Stimulated activated memory B cell treated with anti-CD40 and anti-IgM and Interleukin-4, amounts not matched to agents 10 μg/mL and 1 μg/mL and 100 μg/mL, for 72 hours (primary cell): ENCODE measurements around the gene MARCHF11.
A peak's percentile ranks its signal among the peaks of the same experiment; 100 is the strongest.

ENCODE experiments used
- ATAC-seq: fragments of 150-1000 bp; cut with Tn5 transposase; 2 replicates; pipeline ENCODE4 v1.10.0; 2021
- H3K27ac Mint-ChIP-seq: one replicate; pipeline ENCODE4 v1.8.0; 2022; ENCODE audit warnings: mild to moderate bottlenecking, mixed read lengths
- H3K27me3 Mint-ChIP-seq: one replicate; pipeline ENCODE4 v1.8.0; 2022; ENCODE audit warnings: mixed read lengths
- H3K36me3 Mint-ChIP-seq: one replicate; pipeline ENCODE4 v1.8.0; 2022; ENCODE audit warnings: mixed read lengths
- H3K4me1 Mint-ChIP-seq: one replicate; pipeline ENCODE4 v1.8.0; 2022; ENCODE audit warnings: mixed read lengths
- H3K4me3 Mint-ChIP-seq: one replicate; pipeline ENCODE4 v1.8.0; 2022; ENCODE audit warnings: mild to moderate bottlenecking, moderate library complexity, mixed read lengths
- H3K9me3 Mint-ChIP-seq: one replicate; pipeline ENCODE4 v1.8.0; 2022; ENCODE audit warnings: mixed read lengths

The MARCHF11 gene, protein sequence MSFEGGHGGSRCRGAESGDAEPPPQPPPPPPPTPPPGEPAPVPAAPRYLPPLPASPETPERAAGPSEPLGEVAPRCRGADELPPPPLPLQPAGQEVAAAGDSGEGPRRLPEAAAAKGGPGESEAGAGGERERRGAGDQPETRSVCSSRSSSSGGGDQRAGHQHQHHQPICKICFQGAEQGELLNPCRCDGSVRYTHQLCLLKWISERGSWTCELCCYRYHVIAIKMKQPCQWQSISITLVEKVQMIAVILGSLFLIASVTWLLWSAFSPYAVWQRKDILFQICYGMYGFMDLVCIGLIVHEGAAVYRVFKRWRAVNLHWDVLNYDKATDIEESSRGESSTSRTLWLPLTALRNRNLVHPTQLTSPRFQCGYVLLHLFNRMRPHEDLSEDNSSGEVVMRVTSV

DNA sequence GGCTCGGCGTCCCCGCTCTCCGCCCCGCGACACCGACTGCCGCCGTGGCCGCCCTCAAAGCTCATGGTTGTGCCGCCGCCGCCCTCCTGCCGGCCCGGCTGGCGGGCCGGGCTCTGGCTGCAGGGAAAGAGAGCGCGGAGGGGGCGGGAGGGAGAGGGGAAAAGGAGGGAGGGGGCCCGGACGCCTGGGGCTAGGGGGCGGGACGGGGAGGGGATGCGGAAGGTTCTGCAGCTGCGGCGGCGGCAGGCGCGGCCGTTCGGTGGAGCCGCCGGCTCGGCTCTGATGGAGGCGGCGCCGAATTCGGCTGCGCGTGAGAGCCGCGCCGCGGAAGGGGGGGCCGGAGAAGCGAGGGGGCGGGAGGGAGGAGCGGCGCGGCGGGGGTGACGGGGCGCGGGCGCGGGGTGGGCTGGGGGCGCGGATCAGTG is at the start of gene MARCHF11:
MARCHF11 (minus strand) TSS at position 281 of the 425 bp plus-strand sequence; CDS start at position 65, 216 bp downstream.
- Mint-ChIP-seq H3K27me3 (peaks cover 42% of the 10 kb centered on the region), H3K4me3 (no peak within 1 kb of the TSS)
- ATAC-seq = no peak

DNA sequence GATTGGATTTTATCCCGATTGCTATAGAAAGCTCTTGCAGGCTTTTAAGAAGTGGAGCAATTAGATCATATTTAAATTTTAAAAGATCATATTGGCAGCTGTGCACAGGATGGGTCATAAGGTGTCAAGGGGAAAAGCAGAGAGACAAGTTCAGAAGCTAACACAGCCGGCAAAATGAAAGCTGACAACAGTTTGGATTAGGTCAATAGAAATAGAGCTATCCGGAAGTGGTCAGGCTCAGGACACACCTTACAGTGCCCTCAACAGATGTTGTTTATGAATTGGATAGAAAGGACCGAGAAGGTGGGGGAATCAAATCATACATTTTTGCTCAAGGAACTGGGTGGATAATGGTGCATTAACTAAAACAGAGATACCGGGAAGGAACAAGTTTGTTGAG is 46.3 kb upstream of the MARCHF11 start:
- H3K9me3 Mint-ChIP-seq = peaks cover 8% of the 10 kb centered on the region
- H3K27me3 Mint-ChIP-seq = no peaks in the 10 kb centered on the region
- no peaks in the 10 kb centered on the region for H3K36me3 Mint-ChIP-seq
- ATAC-seq = no peak
- H3K4me3 Mint-ChIP-seq = no peak overlapping the region
- no peaks in the 10 kb centered on the region for H3K4me1 Mint-ChIP-seq
- H3K27ac Mint-ChIP-seq = no peak overlapping the region

More for the DNA sequence above, at the start of gene MARCHF11:
- no peaks in the 10 kb centered on the region for H3K4me1 Mint-ChIP-seq
- H3K36me3 Mint-ChIP-seq = no peaks in the 10 kb centered on the region
- H3K27ac Mint-ChIP-seq = no peak within 1 kb of the TSS
- H3K9me3 Mint-ChIP-seq = no peaks in the 10 kb centered on the region

DNA sequence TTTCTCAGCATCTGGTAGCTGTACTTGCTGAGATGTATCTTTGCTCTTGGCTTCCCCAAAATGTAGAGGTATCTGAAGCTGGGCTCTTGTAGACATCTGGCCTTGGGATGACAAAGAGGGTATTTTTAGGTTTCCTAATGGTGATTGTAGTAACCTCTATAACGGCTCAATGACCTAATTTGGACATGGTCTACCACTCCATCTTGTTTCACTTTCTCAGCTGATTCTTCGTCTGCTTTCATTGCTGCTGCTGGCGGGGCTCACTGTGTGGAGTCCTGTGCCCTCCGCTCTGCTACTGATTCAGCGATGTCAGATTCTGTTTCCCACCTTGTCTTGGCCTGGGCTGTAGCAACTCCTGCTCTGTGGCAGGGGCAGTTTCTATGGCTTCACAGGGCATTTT is 12.7 kb upstream of the MARCHF11 start:
- Mint-ChIP-seq H3K27ac (no peak overlapping the region), H3K4me3 (no peak overlapping the region), H3K27me3 (no peaks in the 10 kb centered on the region), H3K9me3 (peaks cover 9% of the 10 kb centered on the region), H3K36me3 (no peaks in the 10 kb centered on the region), H3K4me1 (no peaks in the 10 kb centered on the region)
- ATAC-seq = no peak

DNA sequence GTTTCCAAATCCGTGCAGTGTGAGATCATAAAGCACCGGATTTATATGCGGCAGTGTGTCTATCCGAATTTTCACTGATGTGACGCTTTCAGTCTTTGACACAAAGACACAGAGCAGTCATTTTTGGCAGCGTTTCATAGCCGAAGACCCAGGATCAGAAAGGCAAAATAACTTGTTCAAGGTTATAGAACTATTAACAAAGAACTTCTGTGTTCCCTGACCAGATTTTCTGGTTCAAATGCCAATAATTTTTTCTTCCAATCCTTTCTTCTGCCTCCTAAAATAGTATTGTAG is 1.1 kb upstream of the MARCHF11 start:
- no peak overlapping the region for H3K27ac Mint-ChIP-seq
- peaks cover 42% of the 10 kb centered on the region for H3K27me3 Mint-ChIP-seq
- ATAC-seq = no peak
- H3K9me3 Mint-ChIP-seq = no peaks in the 10 kb centered on the region
- H3K36me3 Mint-ChIP-seq = no peaks in the 10 kb centered on the region
- no peaks in the 10 kb centered on the region for H3K4me1 Mint-ChIP-seq
- H3K4me3 Mint-ChIP-seq = no peak overlapping the region

DNA sequence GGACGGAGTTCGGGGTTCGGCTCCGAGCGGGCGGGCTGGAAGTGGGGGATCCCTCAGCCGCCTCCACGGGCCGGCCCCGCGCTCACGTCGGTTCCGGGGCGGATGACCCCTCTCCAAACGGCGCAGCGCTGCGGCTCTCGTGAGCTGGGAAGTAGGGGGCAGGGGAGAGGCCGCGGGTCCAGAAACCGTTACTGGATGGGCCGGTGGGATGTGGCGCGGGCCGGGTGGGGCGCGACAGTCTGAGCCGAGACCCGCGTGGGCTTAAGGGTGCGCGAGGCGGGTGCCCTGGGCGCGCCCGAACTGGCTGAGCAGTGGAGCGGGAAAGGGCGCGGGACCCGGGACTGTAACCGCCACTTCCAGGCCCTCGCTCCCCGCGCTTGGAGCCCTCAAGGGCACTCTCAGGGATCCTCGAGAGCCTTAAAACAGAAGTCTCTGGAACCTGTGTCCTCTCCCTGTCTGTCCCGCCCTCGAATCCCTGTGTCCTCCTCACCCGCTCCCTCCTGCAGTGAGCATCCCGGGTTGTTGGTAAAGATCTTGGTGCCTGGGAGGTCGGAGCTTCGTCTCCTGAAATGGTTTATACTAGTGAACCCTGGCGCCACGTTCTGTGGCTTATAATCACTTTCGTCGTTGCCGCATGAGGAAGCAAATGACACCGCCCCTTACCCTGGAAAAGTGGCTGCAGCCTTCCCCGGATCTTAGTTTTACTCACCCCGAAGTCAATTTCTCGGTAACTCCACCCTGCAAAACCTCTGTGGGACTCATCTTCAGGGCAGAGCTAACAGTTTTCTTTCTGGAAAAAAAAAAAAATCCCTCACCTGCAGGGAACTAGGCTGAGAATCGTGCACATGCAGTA is 571 bp upstream of the MARCHF11 start:
- no peaks in the 10 kb centered on the region for H3K36me3 Mint-ChIP-seq
- peaks cover 42% of the 10 kb centered on the region for H3K27me3 Mint-ChIP-seq
- no peaks in the 10 kb centered on the region for H3K9me3 Mint-ChIP-seq
- H3K4me3 Mint-ChIP-seq = no peak overlapping the region
- no peaks in the 10 kb centered on the region for H3K4me1 Mint-ChIP-seq
- H3K27ac Mint-ChIP-seq = no peak overlapping the region
- ATAC-seq = peak; percentile 31

DNA sequence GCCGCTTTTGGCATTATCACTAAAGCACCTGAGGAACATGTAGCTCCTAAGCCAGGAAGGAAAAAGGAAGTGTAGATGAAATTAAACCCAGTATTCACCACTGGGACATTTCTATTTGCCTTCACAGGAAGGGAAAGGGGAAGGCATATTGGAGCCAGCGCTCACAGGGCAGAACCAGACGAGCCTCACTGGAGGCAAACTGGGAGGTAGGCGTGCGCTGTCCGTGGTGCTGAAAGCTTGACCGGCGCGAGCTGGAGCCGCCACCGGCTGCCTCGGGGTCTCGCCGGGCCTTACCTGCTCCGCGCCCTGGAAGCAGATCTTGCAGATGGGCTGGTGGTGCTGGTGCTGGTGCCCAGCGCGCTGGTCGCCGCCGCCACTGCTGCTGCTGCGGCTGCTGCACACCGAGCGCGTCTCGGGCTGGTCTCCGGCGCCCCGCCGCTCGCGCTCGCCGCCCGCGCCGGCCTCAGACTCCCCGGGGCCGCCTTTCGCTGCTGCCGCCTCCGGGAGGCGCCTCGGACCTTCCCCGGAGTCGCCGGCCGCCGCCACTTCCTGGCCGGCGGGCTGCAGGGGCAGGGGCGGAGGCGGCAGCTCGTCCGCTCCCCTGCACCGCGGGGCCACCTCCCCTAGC is 732 bp downstream of the MARCHF11 start:
- Mint-ChIP-seq H3K9me3 (no peaks in the 10 kb centered on the region), H3K27ac (no peak overlapping the region), H3K36me3 (no peaks in the 10 kb centered on the region), H3K4me1 (no peaks in the 10 kb centered on the region), H3K4me3 (no peak overlapping the region), H3K27me3 (peaks cover 42% of the 10 kb centered on the region)
- ATAC-seq = no peak

DNA sequence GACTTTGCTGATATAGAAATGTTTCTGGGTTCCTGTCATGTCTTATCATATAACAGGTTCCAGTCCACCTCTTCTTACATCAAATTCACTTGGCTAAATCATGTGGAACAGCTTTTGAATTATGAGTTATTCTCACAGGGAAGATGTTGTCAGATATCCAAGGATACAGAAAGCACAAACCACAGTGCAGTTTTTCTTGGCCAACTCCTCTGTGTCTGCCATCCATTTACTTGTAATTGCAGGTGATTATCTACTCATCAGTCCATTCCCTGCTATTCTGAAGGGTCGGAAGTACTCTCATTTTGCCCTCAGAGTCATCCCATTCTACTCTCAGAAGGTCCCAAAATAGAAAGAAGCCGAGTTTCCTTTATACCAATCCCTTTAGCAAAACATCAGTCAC is 10.0 kb downstream of the MARCHF11 start:
- H3K36me3 Mint-ChIP-seq = no peaks in the 10 kb centered on the region
- no peak for ATAC-seq
- no peak overlapping the region for H3K27ac Mint-ChIP-seq
- H3K4me1 Mint-ChIP-seq = no peaks in the 10 kb centered on the region
- no peak overlapping the region for H3K4me3 Mint-ChIP-seq
- H3K9me3 Mint-ChIP-seq = peaks cover 3% of the 10 kb centered on the region
- H3K27me3 Mint-ChIP-seq = no peaks in the 10 kb centered on the region

DNA sequence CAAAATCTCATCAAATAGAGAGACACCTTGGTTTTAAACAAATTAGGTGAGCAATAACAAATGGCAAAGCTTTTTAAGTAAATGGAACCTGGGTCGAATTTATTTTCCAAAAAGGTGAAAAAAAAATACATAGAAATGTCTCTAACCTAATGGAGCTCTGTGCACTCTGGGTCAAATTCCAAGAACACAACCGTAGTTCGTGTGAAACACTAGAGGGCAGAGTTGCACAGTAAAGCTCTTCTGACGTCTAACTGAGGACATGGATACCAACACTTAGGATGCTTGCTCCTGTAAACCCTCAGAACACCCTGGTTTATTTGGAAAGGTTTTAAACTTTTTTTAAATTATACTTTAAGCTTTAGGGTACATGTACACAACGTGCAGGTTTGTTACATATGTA is 18.9 kb downstream of the MARCHF11 start:
- Mint-ChIP-seq H3K27ac (no peak overlapping the region), H3K27me3 (no peaks in the 10 kb centered on the region), H3K4me1 (no peaks in the 10 kb centered on the region), H3K36me3 (no peaks in the 10 kb centered on the region), H3K4me3 (no peak overlapping the region), H3K9me3 (peaks cover 2% of the 10 kb centered on the region)
- ATAC-seq = no peak

DNA sequence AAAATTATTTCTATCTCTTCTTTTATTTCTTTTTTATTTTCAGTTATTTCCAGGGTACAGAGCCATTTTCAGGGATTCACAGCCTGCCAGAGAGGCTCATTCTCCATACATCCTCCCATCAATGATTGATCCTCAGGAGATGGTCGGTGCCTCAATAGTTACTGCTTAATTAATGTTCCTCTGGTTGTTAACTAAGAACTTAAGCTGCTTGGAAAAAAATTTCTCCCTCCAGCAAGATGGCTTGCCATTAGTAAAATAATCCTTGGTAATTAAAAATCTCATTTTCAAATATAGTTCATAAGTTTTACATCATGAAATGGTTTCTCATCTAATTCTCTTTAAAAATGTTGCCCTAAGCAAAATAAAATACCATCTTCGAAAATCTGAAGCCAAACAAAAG is 20.0 kb downstream of the MARCHF11 start:
- H3K27ac Mint-ChIP-seq = no peak overlapping the region
- no peaks in the 10 kb centered on the region for H3K4me1 Mint-ChIP-seq
- H3K9me3 Mint-ChIP-seq = peaks cover 2% of the 10 kb centered on the region
- no peaks in the 10 kb centered on the region for H3K27me3 Mint-ChIP-seq
- no peaks in the 10 kb centered on the region for H3K36me3 Mint-ChIP-seq
- H3K4me3 Mint-ChIP-seq = no peak overlapping the region
- no peak for ATAC-seq

DNA sequence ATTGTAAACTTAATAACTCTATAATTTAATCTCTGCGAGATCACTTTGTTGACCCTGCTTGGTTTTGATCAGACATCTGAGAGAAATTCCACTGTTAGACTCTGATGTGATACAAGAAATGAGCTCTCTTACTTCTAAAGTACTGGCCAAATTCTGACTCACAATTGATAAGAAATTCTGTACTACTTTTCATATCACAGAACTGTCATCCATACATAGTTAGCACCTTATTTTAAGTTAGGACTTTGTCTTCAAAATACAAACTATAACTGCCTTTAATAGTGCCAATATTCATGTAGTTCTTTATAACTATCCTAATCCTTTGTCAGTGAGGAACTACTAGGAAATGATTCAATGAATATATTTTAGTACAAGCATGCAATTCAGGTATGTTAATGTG is 23.4 kb downstream of the MARCHF11 start:
- Mint-ChIP-seq H3K4me3 (no peak overlapping the region), H3K9me3 (peaks cover 2% of the 10 kb centered on the region), H3K4me1 (no peaks in the 10 kb centered on the region), H3K27me3 (no peaks in the 10 kb centered on the region), H3K27ac (no peak overlapping the region), H3K36me3 (no peaks in the 10 kb centered on the region)
- no peak for ATAC-seq

DNA sequence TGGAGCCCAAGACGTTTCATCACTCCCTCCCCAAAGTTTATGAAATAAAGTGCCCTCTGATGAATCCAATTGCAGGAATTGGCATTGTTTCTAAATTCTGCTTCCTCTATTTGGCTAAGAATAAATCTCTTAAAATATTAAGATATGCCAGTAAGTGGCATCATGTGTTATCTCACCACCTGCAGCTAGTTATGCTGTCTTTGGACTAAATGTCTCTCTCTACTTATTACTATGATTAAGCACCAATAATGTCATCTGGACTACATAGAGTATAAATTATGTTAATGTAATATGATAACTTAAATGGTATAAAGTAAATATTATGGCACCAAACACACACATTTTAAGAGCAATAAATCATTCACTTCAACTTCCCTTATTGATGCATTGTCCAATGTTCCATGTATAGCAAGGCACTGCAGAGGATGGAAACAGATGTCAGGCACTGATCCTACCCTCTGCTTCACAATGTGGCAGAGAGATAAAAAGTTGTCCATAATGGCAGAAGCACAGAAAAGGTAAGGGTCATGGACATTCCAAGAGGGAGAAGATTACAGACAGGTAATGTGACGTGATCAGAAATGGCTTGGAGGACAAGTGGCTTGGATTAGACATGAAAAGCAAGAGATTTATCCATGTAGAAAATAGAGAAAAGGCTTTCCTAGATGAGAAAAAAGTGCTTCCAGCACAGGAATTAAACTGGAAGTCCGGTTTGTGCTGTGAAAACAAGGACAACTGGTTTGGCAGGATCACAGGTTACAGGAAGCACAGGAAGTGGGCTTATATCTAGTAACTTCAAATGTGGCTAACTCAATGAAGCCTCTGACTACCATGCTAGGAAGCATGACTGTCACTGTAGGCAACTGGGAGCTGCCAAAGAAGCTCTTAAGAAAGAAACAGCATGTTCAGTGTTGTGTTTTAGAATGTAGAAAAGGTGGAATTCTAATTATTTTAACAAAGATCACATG is 26.7 kb downstream of the MARCHF11 start:
- no peak for ATAC-seq
- no peak overlapping the region for H3K4me3 Mint-ChIP-seq
- H3K4me1 Mint-ChIP-seq = no peaks in the 10 kb centered on the region
- no peak overlapping the region for H3K27ac Mint-ChIP-seq
- H3K27me3 Mint-ChIP-seq = no peaks in the 10 kb centered on the region
- no peaks in the 10 kb centered on the region for H3K36me3 Mint-ChIP-seq
- peaks cover 6% of the 10 kb centered on the region for H3K9me3 Mint-ChIP-seq

DNA sequence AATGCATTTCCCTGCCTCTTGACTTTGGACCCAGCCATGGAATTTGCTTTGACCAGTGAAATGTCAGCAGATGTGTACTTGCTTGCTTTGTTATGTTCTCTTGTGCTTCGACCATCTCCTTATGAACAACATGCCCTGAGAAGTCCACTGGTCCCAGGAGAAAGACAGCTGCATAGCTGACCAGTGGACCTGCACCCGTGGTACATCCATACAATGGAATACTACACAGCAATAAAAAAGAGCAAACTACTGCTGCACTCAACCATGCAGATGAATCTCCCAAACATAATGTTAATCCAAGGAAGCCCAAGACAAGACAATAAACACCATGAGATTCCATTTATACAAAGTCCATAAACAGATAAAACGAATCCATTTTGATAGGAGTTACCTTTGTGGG is 30.0 kb downstream of the MARCHF11 start:
- H3K27me3 Mint-ChIP-seq = no peaks in the 10 kb centered on the region
- peaks cover 6% of the 10 kb centered on the region for H3K9me3 Mint-ChIP-seq
- no peak overlapping the region for H3K4me3 Mint-ChIP-seq
- H3K4me1 Mint-ChIP-seq = no peaks in the 10 kb centered on the region
- no peaks in the 10 kb centered on the region for H3K36me3 Mint-ChIP-seq
- no peak for ATAC-seq
- H3K27ac Mint-ChIP-seq = no peak overlapping the region

DNA sequence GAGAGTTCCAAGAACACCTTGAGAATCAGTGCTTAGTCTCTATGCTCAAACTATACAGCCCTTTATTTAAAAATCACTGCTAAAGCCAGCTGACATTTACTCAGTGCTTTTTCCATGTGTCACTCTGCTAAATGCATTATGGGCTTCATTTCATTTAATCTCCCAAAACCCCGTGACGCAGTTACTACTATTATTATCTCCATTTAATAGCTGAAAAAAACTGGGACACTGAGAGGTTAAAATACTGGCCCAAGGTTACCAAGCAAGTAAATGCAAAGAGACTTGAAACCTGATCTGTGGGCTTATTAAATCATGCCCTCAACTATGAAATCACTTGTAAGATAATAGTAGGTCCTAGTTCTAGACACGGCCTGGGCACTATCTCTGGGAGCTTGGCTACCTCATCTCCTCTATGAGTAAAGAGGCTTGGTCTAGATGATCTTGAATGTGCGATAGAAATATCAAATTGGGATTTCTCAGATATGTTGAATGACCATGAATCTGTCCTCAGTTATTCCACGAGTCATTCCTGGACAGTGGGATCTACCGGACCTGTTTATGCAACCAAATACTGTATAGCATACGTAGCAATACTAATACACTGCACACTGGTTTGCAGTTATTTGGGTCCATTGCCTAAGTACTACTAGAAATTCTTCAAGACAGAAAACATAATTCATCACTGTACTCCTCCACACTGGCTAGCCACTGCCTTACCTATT is 32.3 kb downstream of the MARCHF11 start:
- Mint-ChIP-seq H3K4me1 (no peaks in the 10 kb centered on the region), H3K36me3 (no peaks in the 10 kb centered on the region), H3K9me3 (peaks cover 9% of the 10 kb centered on the region), H3K4me3 (no peak overlapping the region), H3K27me3 (no peaks in the 10 kb centered on the region), H3K27ac (no peak overlapping the region)
- ATAC-seq = no peak

DNA sequence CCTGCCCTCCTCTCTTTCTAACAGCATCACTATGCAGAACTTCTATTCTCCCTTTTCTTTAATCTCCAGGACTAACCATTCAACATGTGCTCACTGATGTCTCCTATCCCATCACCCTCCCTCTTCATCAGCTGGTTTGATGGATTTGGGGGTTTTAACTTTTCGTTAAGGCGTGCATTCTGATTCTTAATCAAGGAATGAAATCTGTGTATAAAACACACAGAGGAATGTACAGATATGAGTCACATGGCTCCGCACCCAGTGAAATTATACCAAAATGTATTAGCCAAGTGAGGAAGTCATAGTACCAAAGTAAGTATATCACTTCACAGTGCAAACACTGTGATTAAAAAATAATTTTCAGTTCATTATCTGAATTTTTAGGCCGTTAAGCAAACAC is 35.2 kb downstream of the MARCHF11 start:
- H3K4me3 Mint-ChIP-seq = no peak overlapping the region
- H3K9me3 Mint-ChIP-seq = peaks cover 6% of the 10 kb centered on the region
- ATAC-seq = no peak
- no peak overlapping the region for H3K27ac Mint-ChIP-seq
- H3K36me3 Mint-ChIP-seq = no peaks in the 10 kb centered on the region
- H3K27me3 Mint-ChIP-seq = no peaks in the 10 kb centered on the region
- no peaks in the 10 kb centered on the region for H3K4me1 Mint-ChIP-seq
